GM18511 (cell line): ENCODE data around the gene NRCAM.
"Not testable (repeated sequence)": the region's sequence is repeated elsewhere in the genome, so short reads cannot be mapped to it uniquely, and the experiment has no call there.

Source experiments
- ATAC-seq: cut with Tn5 transposase; IDR thresholded peaks from one replicate; pipeline ENCODE4 v1.9.1; 2021; ENCODE audit warnings: mild to moderate bottlenecking, moderate library complexity; ENCODE audit not compliant: unreplicated experiment

The NRCAM gene

GRCh38 chr7:108285003-108285368, 171.2 kb downstream of the NRCAM start:
- no peak for ATAC-seq

DNA sequence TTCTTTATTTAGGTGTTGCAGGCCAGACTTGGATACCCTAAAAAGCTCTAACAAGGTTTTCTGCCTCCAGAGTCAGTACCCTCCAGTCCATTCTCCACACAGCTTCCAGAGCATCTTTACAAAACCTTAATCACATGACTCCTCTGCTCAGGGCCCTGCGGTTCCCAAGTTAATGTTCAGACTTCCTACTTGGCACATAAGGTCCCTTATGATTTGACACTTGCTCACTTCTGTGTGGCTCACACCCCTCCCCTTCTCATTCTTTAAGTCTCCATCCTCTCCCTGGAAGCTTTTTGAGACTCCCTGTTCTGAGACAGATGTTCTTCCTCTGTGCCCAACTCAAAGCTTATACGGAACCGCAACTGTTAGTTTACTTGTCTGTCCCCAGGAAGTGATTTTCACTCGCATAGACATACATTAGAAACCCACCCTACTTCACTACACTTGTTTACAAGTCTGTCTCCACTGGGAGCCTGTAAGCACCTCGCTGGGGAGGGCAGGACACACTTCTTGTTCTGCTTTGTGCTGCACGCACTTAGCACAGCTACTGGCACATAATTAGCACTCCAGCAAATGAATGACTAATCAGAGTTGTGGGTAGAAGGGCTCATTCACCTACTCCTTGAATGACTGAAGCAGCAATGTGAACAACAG, 171.8 kb downstream of the NRCAM start:
- peak; percentile 87 for ATAC-seq

- ATAC-seq = no peak
Observed at GRCh38 chr7:108283252-108283651, 173.0 kb downstream of the NRCAM start.

GRCh38 chr7:108282427-108282996, 173.7 kb downstream of the NRCAM start:
- ATAC-seq = no peak

DNA sequence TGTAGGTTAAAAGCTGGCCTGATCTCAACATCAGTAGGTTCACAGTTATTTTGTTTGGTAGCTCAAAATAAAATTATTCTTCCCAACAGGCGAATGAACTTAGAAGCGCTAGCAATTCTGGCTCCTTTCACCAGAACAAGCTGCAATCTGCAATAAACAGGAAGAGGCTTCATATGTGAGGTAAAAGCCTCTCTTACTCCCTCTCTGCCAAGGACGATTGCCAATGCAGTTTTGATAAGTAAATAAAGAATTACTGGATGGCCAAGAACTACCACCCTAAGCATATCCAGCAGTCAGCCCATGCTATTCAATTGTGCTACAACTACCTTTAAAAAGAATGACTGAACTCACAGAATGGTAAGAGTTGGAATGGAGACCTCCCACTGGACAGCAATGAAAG, 176.1 kb downstream of the NRCAM start:
- ATAC-seq = no peak

GRCh38 chr7:108278776-108279175, 177.5 kb downstream of the NRCAM start:
- no peak for ATAC-seq

- ATAC-seq = no peak
Observed at GRCh38 chr7:108278281-108278680, 178.0 kb downstream of the NRCAM start.

DNA sequence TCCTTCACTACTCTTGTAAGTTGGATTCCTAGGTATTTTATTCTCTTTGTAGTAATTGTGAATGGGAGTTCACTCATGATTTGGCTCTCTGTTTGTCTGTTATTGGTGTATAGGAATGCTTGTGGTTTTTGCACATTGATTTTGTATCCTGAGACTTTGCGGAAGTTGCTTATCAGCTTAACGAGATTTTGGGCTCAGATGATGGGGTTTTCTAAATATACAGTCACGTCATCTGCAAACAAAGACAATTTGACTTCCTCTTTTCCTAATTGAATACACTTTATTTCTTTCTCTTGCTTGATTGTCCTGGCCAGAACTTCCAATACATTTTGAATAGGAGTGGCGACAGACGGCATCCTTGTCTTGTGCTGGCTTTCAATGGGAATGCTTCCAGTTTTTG, 181.8 kb downstream of the NRCAM start:
- not testable (repeated sequence) for ATAC-seq

DNA sequence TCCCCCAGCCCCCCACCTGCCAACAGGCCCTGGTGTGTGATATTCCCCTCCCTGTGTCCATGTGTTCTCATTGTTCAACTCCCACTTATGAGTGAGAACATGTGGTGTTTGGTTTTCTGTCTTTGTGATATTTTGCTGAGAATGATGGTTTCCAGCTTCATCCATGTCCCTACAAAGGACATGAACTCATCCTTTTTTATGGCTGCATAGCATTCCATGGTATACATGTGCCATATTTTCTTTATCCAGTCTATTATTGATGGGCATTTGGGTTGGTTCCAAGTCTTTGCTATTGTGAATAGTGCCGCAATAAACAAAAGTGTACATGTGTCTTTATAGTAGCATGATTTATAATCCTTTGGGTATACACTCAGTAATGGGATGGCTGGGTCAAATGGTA, 183.3 kb downstream of the NRCAM start:
- not testable (repeated sequence) for ATAC-seq

DNA sequence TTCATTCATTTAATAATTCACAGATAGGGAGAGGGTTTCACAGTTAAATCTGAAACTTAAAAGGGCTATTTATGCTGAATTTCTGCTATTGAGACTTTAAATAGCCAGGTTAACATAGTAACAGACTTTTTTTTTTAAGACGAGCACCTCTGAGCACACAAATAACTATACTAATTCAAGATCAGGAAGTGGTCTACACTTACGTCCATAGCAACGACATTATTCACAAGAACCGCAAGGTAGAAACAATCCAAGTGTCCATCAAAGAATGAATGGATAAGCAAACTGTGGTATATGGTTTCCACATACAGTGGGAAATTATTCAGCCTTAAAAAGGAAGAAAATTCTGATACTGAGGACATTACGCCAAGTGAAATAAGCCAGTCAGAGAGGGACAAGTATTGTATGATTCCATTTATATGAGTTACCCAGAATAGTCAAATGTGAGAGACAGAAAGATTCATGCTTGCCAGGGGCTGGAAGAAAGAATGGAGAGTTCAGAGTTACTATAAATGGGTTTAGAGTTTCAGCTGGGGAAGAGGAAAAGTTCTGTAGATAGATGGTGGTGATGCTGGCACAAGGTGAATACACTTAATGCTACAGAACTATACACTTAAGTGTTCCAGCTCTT, 185.7 kb downstream of the NRCAM start:
- peak; percentile 95 for ATAC-seq

DNA sequence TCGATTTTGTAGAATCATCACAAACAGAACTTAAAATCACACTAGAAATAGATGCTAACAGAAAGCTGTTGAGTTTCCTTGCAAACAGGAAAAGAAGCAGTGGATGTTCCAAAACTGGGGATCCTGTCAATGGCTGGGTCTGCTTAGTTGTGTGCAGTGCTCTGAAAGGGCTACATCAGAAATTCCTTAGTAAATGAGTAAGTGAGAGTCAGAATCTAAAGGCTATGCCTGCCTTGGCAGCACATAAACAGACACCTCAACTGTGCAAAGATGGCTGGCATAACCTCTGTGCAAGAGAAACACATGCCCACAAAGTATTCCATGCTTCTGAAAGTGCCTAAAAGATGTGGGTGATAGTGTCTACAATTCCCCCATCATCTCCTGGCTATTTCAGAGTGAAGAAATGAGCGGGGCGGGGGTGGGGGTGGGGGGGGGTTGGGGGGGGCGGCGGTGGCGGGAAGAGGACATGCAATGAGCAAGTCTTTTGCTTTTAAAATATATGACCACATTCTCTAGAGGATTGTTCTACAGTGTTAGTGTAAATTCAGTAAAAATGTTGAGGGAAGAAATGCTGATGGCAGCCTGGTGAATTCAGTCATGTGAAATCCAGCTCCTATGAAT, 187.9 kb downstream of the NRCAM start:
- no peak for ATAC-seq

- ATAC-seq = no peak
Observed at GRCh38 chr7:108267615-108268014, 188.6 kb downstream of the NRCAM start.

GRCh38 chr7:108266491-108266890, 189.7 kb downstream of the NRCAM start:
- ATAC-seq = no peak

- no peak for ATAC-seq
Observed at GRCh38 chr7:108266035-108266434, 190.2 kb downstream of the NRCAM start.

- no peak for ATAC-seq
Observed at GRCh38 chr7:108265007-108265406, 191.2 kb downstream of the NRCAM start.

GRCh38 chr7:108263425-108263824, 192.8 kb downstream of the NRCAM start:
- no peak for ATAC-seq

DNA sequence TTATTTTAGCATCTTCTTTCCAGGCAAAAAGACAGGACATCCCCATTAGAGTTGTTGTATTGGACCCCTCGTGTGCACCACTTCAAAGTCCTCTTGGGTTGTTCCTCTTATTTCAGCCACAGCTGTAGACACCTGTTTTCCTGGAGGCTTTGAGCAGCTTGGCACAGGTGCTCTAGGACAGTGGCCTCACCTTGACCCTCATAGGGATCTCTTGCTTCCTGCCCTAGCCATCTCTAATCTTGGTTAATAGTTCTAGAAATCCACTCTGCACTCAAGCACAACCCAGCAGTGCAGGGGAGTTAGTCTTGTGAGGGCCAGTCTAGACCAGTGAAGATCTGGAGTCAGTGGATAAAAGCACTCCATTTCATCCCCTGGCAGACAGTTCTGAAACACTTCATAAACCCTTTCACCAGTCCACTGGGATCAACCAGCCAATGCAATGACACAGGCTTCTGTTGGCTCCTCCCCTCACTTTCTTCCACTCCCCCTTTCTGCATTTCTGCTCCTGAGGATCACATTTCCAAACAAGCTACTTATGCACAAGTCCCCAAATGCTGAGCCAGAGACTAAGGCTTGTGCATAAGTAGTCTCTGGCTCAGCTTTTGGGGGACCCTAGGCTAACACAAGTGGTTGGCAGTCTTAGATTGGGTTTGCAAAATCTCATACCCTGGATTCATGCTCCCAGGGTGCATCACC, 194.5 kb downstream of the NRCAM start:
- no peak for ATAC-seq

- not testable (repeated sequence) for ATAC-seq
Observed at GRCh38 chr7:108259447-108259846, 196.8 kb downstream of the NRCAM start.

GRCh38 chr7:108257954-108258353, 198.3 kb downstream of the NRCAM start:
- ATAC-seq = no peak

DNA sequence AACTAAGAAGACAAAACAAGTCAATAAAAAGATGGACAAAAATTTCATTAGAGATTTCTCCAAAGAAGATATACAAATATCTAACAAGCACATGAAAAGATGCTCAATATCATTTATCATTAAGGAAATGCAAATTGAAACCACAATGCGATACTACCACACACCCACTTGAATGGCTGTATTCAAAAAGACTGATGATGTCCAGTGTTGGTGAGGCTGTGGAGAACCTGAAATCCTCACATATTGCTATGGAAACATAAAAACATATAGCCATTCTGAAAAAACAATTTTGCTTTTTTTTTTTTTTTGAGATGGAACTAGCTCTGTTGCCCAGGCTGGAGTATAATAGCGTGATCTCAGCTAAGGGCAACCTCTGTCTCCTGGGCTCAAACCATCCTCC, 202.0 kb downstream of the NRCAM start:
- ATAC-seq = no peak

GRCh38 chr7:108253275-108254044, 202.8 kb downstream of the NRCAM start:
- no peak for ATAC-seq
